ENCODE data around the gene OSBPL2.

The OSBPL2 gene

DNA sequence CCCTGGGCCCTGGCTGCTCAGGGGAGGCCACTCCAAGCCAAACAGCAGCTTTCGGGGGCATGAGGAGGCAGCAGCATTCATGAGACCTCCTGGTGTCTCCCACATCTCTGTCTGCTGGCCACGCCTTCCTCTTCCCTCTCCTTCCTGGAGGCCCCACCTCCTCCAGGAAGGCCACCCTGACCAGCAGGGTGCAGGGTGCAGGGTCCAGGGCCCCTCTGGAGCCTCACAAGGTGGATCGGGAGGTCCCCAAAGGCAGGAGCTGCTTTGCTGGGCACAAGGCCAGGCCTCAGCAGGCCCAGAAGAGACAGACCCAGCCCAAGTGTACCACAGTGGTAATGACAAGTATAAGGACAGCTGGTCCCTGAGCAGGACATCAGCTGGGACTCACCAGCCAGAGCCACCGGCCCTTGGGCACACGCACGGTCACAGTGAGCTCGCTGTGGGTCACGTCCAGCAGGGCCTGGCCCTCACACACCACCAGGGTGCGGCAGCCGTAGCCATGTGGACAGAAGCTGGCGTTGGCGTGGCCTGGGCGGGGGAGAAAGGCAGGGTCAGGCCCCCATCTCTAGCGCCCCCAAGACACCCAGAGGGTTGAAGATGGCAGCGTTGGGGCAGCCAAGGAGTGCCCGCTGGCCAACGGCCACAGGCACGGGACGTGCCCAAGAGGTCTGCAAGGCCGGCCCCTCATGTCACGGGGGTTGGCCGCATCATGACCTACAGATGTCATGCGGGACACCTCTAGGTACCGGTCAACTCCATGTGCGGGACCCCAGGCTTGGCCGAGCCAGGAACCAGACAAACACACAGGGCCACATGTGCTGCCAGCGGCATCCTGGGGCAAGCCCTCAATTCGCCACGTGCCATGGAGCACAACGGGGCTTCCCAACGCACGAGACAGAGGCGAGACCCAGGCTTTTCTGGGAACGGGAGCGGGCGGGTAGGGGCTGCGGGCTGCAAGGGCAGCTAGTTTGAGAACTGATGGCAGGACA, 91.4 kb downstream of the OSBPL2 start:
- no peak for DNase-seq

DNA sequence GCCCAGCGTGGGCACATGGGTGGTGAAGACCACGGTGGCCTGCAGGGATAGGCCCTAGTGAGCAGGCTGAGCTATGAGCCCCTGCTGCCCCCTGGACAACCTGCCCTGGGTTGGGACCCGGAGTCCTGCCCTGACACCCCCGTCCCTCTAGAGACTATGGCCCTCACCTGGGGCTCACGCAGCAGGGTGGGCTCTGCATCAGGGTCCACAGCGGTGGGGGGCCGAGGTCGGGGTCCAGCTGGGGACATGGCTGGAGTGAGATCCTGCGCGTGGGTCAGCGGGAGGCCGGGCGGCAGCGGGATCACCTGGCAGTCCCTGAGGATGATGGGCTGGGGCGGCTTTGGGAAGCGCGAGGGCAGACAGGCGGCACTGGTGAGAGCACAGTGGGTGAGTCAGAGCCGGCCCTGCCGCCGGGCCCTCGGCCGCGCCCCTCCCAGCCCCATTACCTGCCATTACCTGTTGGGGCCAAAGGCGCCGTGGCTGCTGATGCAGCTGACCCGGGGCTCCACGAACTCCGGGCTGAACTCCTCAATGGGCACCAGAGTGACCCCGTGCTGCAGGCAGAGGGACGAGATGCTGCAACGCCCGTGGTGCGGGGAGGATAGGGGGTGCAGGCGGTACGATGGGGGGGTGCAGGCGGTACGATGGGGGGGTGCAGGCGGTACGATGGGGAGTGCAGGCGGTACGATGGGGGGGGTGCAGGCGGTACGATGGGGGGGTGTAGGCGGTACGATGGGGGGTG, 92.4 kb downstream of the OSBPL2 start:
- DNase-seq, result no peak

DNA sequence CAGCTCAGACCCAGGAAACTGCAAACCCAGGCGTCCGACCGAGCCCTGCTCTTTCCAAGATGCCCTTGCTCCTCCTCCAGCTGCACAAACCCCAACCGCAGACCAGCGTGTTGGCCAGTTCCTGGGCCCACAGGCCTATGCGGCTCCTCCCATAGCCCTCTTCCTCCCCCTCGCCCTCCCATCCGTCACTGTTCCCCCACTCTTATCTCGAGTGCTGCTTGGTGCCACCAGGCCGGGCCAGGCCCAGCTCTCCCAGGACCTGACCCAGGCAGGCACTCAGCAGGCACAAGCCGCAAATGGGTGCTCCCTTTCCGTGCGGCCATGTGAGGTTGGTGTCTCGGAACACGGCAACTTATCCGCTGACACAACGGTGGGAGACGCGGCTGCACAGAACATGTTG, 93.0 kb downstream of the OSBPL2 start:
- no peak for DNase-seq

DNA sequence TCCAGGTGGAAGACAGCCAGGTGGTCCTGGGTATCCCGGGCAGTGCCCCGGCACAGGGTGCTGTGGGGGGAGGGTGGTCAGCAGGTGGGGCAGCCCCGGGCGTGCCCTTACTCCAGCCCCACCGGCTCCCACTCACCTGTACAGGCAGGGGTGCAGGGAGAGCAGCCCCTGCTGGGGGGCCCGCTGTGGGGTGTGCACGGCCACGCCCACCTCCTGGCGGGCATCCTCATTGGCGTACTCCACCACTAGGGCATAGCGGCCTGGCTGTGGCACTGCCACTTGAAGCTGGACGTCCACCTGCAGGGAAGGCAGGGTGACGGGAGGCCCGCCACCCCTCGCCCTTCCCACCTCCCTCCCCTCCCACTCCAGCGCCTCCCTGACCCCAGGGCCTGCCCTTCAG, 94.1 kb downstream of the OSBPL2 start:
- no peak for DNase-seq

DNA sequence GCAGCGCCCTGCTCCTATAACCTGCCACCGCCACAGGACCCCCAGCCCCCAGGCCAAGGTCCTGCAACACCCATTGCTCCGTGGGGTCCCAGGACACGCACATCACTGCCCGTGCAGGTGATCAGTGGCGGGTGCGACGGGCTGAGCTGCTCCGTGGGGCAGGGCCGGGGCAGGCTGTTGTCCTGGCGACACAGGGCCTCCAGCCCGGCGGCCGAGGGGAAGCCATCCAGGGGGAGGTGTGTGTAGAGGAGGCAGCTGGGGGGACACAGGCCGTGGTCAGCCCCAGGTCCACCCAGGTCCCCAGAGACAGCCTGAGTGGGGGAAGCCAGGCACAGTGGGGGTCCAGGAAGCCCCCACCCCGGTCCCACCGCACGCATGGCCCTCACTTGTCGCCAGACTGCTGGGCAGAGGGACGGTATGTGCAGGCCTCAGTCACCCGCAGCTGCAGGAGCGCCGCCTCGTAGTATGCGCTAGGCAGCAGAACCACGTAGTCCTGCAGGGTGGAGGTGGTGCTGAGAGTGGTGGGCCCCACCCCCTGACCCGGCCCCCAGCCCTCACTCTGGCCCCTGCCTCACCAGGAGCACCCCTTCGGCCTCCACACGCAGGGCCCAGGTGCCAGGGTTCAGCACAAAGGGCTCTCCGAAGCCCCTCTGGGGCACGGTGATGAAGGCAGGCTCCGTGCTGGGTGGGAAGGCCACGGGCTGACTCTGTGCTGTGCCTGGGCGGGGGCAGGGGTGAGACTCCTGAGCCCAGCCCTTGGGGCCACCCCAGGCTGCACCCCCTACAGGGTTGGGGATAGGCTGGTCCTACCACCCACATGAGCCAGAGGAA, 94.9 kb downstream of the OSBPL2 start:
- no peak for DNase-seq

DNA sequence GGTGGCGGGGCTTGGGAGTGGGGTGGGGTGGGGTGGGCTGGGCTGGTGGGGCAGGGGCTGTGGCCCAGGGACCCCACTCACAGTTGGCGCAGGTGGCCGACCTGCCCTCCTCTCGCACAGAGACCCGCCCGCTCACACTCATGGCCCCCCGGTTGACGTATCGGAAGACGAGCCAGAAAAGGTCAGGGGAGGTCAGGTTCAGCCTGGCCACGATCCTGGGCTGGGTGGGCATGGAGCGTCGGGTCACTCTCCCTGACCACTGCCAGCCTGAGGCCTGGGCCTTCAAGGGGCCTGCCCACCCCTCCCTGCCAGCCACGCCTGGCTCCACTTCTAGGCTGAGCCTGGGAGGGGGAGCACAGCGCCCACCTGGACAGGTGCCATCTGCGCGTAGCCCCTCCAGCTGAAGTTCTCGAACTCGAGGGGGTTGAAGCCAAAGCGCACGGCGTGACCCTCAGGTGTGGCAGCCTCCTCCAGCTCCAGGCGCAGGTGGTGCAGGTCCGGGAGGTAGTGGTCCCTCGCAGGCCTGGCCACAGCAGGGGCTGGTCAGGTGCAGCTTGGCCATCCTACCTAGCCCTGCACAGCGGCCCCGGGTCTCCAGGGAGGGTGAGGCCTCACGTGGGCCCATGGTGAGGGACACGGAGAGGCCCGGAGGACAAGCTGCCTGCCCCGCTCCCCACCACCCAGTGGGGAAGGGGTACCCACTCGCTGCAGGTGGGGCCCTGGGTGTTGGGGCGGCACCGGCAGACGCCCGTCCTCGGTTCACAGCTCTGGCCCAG, 95.7 kb downstream of the OSBPL2 start:
- no peak for DNase-seq

DNA sequence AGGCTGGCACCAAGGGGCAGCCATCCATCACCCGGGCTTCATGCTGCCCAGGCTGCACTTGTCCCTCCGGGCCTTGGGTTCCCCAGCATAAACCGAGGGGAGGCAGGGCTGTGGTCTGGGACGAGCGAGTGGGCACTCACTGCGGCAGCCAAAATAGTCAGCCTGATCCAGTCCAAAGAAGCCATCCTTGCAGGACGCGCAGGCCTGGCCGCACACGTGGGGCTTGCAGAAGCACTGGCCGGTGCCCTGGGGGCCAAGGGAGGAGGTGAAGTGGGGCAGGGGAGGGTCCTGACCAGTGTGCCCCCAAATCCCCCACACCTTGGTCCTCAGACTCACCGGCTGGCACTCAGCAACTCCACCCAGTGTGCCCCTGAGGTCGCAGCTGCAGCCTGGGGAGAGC, 96.6 kb downstream of the OSBPL2 start:
- DNase-seq, result no peak

DNA sequence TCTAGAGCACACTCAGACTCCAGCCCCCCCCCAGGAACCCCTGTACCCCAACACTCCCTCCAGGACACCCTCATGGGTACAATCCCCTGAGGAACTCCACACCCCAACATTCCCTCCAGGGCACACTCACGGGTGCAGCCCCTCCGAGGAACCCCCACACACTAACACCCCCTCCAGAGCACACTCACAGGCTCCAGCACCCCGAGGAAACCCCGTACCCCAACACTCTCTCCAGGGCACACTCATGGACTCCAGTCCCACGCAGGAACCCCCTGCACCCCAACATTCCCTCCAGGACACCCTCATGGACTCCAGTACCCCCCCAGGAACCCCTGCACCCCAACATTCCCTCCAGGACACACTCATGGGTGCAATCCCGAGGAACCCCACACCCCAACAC, 97.2 kb downstream of the OSBPL2 start:
- no peak for DNase-seq

DNA sequence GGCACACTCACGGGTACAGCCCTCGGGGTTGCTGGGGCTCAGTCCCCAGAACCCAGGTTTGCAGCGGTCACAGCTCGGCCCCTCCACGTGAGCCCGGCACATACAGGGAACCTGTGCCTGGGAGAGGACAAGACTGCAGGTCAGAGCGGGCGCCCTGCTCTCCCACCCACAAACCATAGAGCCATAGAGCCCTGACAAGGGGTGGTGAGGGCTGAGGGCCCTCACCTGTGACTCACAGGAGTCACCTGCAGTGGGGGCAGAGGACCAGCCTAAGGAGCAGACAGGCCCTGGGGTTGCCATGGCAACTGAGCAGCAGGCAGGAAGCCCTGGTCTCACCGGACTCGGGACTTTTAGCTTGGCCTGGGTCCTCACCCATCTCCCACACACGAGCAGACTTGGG, 98.0 kb downstream of the OSBPL2 start:
- DNase-seq, result no peak

DNA sequence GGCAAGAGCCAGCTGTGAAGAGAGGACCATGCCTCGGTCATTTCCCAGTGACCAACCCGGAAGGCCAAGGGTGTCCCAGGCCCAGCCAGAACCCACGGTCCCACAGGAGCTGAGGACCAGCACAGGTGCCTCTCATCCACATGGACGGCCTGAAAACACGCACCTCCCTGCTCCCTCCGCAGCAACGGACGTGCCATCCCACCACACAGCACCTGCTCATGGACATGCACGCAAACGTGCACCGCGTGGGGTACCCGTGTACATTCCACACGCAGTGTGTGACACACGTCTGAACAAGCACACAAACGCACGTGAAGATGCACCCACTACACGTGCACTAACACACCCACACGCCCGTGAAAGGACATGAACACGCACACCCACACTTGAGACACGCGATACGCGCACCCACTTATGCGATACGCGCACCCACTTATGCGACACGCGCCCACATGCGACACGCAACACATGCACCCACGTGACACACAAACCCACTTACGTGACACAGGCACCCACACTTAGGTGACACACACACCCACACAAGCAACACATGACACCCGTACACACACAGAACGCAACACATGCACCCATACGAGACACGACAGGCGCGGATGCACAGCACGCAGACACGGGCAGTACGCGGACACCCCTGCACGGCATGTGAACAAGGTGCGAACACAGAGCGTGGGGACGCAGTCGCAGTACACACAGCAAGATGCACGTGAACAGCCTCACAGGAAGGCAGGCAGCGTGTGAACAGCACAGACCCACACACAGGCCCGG, 98.6 kb downstream of the OSBPL2 start:
- DNase-seq, result no peak

DNA sequence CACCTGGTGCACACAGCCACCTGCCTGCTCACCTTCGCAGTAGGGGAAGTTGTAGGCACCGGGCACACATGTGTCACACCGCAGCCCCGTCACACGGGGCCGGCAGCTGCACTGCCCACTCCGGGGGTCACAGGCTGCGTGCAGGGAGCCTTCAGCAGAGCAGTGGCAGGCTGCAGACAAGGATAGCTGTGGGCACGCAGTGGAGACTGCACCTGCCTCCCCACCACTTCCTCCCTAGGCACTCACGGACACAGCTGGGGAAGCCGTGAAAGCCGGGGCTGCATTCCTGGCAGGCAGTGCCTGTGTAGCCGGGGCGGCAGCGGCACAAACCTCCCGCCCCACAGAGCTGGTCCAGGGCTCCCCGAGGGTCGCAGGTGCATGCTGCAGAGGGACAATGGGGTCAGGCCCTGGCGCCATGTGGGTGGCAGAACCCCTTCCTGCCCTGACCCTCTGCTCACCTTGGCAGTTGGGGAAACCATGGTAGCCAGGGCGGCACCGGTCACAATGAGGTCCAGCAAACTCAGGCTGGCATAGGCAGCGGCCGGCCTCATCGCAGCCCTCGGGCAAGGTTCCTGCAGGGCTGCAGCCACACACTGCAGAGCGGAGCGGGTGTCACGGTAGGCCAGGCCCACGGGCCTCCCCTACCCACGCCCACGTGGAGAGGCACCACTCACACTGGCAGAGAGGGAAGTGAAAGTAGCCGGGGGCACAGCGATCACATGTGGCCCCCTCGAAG, 99.4 kb downstream of the OSBPL2 start:
- DNase-seq, result no peak

DNA sequence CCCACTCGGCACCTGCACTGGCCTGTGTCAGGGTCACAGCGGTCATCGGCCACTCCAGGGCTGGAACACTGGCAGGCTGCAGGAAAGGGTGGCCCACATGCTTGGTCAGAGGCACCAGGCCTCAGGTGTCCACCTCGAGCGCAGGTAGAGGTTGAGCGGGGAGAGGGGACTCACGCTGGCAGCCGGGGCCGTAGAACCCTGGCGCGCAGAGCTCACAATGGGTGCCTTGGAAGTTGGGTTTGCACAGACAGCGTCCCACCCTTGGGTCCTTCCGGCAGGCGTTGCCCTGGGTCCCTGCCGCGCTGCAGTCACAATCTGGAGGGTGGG, 99.9 kb downstream of the OSBPL2 start:
- DNase-seq, result no peak

DNA sequence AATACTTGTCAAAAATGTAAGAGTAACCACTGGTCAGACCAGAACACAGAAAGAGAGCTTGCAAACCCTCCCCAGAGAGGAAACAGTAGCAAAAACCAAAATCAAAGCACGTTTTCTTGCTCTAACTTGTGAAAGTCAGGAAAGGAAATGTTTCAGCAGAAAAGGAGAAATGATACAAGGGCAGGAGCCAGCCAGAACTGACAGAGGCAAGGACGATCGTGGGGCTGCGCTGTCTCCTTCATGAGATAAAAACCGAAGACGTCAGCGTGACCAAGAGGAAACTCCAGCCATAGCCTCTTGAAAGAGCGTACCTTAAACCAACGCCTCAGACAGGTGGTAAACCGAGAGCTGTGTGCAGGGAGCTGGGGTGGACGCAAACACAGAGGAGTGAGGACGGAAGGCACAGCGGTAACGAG, 101.3 kb downstream of the OSBPL2 start:
- no peak for DNase-seq

DNA sequence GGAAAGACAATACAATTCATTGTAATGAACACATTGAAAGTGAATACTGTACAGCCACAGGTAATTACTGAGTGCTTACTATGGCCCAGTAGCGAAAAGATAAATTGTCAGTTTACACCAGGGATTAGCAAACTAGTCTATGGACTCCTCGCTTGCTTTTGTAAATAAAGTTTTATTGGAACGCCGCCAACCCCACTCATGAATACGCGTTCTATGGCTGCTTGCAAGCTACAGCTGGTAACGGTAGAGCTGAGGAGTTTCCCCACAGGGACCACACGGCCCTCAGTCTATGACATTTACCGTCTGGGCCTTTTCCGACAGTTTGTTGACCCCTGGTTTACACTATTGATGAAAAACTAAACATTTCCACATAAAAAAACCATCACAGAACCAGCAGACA, 104.6 kb downstream of the OSBPL2 start:
- no peak for DNase-seq

DNA sequence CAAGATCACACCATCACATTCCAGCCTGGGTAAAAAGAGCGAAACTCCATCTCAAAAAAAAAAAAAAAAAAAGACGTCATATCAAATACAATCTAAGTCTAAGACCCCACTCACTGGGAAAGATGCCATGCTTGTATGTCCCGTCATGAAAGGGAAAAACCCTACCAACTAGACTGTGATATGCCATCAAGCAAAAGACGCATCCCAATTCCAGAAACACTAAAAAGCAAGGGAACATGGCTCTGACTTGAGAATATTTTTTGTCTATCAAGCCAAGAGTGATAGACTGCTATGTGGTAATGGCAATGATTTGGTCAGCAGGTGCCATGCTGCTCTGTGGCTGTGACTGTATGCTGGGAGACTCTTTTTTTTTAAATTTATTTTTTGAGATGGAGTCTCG, 105.8 kb downstream of the OSBPL2 start:
- no peak for DNase-seq

DNA sequence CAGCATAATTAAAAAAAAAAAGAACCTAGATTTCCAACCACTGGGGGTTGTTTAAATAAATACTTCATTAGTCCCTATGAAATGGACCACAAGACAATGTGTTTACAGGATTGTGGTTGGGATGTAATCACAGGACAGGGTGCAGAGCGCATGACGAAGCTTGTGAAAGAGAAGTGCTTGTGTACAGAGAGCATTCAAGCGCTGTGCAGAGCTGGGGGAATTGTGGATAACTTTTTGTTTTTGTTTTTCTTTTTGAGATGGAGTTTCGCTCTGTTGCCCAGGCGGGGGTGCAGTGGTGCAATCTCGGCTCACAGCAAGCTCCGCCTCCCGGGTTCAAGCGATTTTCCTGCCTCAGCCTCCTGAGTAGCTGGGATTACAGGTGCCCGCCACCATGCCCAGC, 106.5 kb downstream of the OSBPL2 start:
- DNase-seq, result no peak

All from activated CD4-positive, alpha-beta T cell treated with anti-CD3 and anti-CD28 coated beads for 48 hours (primary cell).